IMR-90 (cell line): ENCODE results near the gene CCDC9. TPM values are rescaled to one million over a fixed set of nuclear protein-coding genes. Genes with fewer than 3 reads are reported as not detected.

Source experiments
- ATAC-seq: fragments of 200-7000 bp; cut with Tn5 transposase; 2 replicates; pipeline ENCODE4 v1.9.1; 2020; ENCODE audit warnings: low read depth, mild to moderate bottlenecking, moderate library complexity
- BruUV-seq: library from RNA; stranded (reverse); fragments of 400-500 nt; replicated peaks from 2 replicates; lab custom pipeline; 2021; lab: Mats Ljungman, UMichigan
- CTCF ChIA-PET: fragments of 300-600 bp; formaldehyde crosslinking; extraction: SDS; loops from one replicate; lab custom pipeline; 2021; ENCODE audit warnings: antibody characterized with exemption; lab: Yijun Ruan, JAX
- POLR2A ChIA-PET: fragments of 300-600 bp; sonication (Branson Sonifier 250); formaldehyde crosslinking; loops from one replicate; lab custom pipeline; 2022; ENCODE audit warnings: antibody characterized with exemption; ENCODE audit not compliant: unreplicated experiment; lab: Charles Lee
- DNase-seq: peaks from one replicate; pipeline ENCODE4 v3.0.0; 2013
- H2AFZ ChIP-seq: replicated peaks from 2 replicates; pipeline ENCODE3; 2013; ENCODE audit warnings: low read length, mild to moderate bottlenecking; ENCODE audit not compliant: poor library complexity
- H2AK5ac ChIP-seq: 2 replicates; pipeline ENCODE4 v1.6.1; 2013; ENCODE audit warnings: low read depth, low read length, inconsistent platforms
- H2AK9ac ChIP-seq: replicated peaks from 2 replicates; pipeline ENCODE3; 2013; ENCODE audit warnings: mild to moderate bottlenecking, low read depth, low read length, moderate library complexity; ENCODE audit not compliant: poor library complexity
- H2BK120ac ChIP-seq: 2 replicates; pipeline ENCODE4 v1.6.1; 2013; ENCODE audit warnings: low read depth, low read length, inconsistent platforms
- H2BK15ac ChIP-seq: 3 replicates; pipeline ENCODE4 v1.6.1; 2013; ENCODE audit warnings: low read depth, low read length, inconsistent platforms
- H2BK20ac ChIP-seq: 2 replicates; pipeline ENCODE4 v1.6.1; 2013; ENCODE audit warnings: low read depth, mild to moderate bottlenecking, inconsistent platforms, low read length, moderate library complexity
- H2BK5ac ChIP-seq: 2 replicates; pipeline ENCODE4 v1.6.1; 2013; ENCODE audit warnings: mild to moderate bottlenecking, low read depth, low read length, inconsistent platforms; ENCODE audit not compliant: poor library complexity, severe bottlenecking
- H3K14ac ChIP-seq: replicated peaks from 2 replicates; pipeline ENCODE4 v1.6.1; 2013; ENCODE audit warnings: low read depth, low read length, inconsistent platforms
- H3K18ac ChIP-seq: 2 replicates; pipeline ENCODE4 v1.6.1; 2013; ENCODE audit warnings: low read depth, low read length, control low read depth
- H3K23ac ChIP-seq: 2 replicates; pipeline ENCODE4 v1.6.1; 2013; ENCODE audit warnings: low read depth, low read length, inconsistent platforms
- H3K27ac ChIP-seq: 2 replicates; pipeline ENCODE4 v1.5.1; 2013; ENCODE audit warnings: mild to moderate bottlenecking, control low read depth, low read length; ENCODE audit not compliant: insufficient read depth
- H3K27me3 ChIP-seq: 2 replicates; pipeline ENCODE4 v1.6.1; 2013; ENCODE audit warnings: low read length; ENCODE audit not compliant: control insufficient read depth, insufficient read depth
- H3K36me3 ChIP-seq: 2 replicates; pipeline ENCODE4 v1.6.1; 2013; ENCODE audit warnings: low read length, mixed read lengths; ENCODE audit not compliant: control insufficient read depth, insufficient read depth
- H3K4ac ChIP-seq: 2 replicates; pipeline ENCODE4 v1.6.1; 2013; ENCODE audit warnings: low read depth, low read length, inconsistent platforms
- H3K4me1 ChIP-seq: 2 replicates; pipeline ENCODE4 v1.6.1; 2013; ENCODE audit warnings: low read length, mixed read lengths; ENCODE audit not compliant: control insufficient read depth, insufficient read depth
- H3K4me2 ChIP-seq: 2 replicates; pipeline ENCODE4 v1.6.1; 2013; ENCODE audit warnings: low read depth, mild to moderate bottlenecking, control low read depth, low read length, moderate library complexity
- H3K4me3 ChIP-seq: 2 replicates; pipeline ENCODE4 v1.5.1; 2013; ENCODE audit warnings: low read depth, mild to moderate bottlenecking, control low read depth, low read length, moderate library complexity; ENCODE audit not compliant: insufficient read depth
- H3K56ac ChIP-seq: 2 replicates; pipeline ENCODE4 v1.6.1; 2013; ENCODE audit warnings: low read length, inconsistent platforms; ENCODE audit not compliant: insufficient read depth; ENCODE audit errors: extremely low read depth
- H3K79me1 ChIP-seq, 2 experiments: 2 replicates each; pipeline ENCODE4 v1.6.1; 2013; ENCODE audit warnings: low read length in 2 of 2, inconsistent platforms in 1 of 2, low read depth in 1 of 2
- H3K9ac ChIP-seq: 2 replicates; pipeline ENCODE4 v1.6.1; 2013; ENCODE audit warnings: low read depth, low read length, control low read depth
- H3K9me1 ChIP-seq: 2 replicates; pipeline ENCODE4 v1.6.1; 2013; ENCODE audit warnings: low read length, inconsistent platforms; ENCODE audit not compliant: insufficient read depth
- H3K9me3 ChIP-seq: 2 replicates; pipeline ENCODE4 v1.6.1; 2013; ENCODE audit warnings: low read length; ENCODE audit not compliant: control insufficient read depth, insufficient read depth
- H4K20me1 ChIP-seq: 2 replicates; pipeline ENCODE4 v1.6.1; 2013; ENCODE audit warnings: low read length, inconsistent platforms; ENCODE audit not compliant: insufficient read depth
- H4K5ac ChIP-seq: 2 replicates; pipeline ENCODE4 v1.6.1; 2013; ENCODE audit warnings: mild to moderate bottlenecking, low read depth, low read length, control low read depth
- H4K8ac ChIP-seq, 2 experiments: 2 replicates each; pipeline ENCODE4 v1.6.1; 2013; ENCODE audit warnings: low read depth in 2 of 2, low read length in 2 of 2, control low read depth in 1 of 2, inconsistent platforms in 1 of 2
- H4K91ac ChIP-seq: 2 replicates; pipeline ENCODE4 v1.6.1; 2013; ENCODE audit warnings: low read depth, low read length, inconsistent platforms; ENCODE audit not compliant: insufficient read depth
- BHLHE40 ChIP-seq: fragments of 150-350 bp; IDR thresholded peaks from 2 replicates; pipeline ENCODE4 v1.6.1; 2016; ENCODE audit warnings: mild to moderate bottlenecking, low read depth, low read length
- CEBPB ChIP-seq: IDR thresholded peaks from 2 replicates; pipeline ENCODE4 v1.6.1; 2012; ENCODE audit warnings: low read depth, low read length, improper control_type of control experiment
- CHD1 ChIP-seq: IDR thresholded peaks from 2 replicates; pipeline ENCODE4 v1.6.1; 2012; ENCODE audit warnings: low read depth, low read length, improper control_type of control experiment
- CTCF ChIP-seq: conservative IDR thresholded peaks from 2 replicates; pipeline ENCODE4 v1.5.1; 2012; ENCODE audit warnings: mild to moderate bottlenecking, low read depth, low read length, improper control_type of control experiment
- FOS ChIP-seq: fragments of 150-350 bp; IDR thresholded peaks from 2 replicates; pipeline ENCODE4 v1.6.1; 2016; ENCODE audit warnings: low read depth, low read length
- MAFK ChIP-seq: IDR thresholded peaks from 2 replicates; pipeline ENCODE4 v1.6.1; 2012; ENCODE audit warnings: low read depth, low read length, improper control_type of control experiment
- MAZ ChIP-seq: IDR thresholded peaks from 2 replicates; pipeline ENCODE4 v1.6.1; 2012; ENCODE audit warnings: low read depth, mild to moderate bottlenecking, low read length, improper control_type of control experiment, moderate library complexity, borderline replicate concordance
- RCOR1 ChIP-seq: IDR thresholded peaks from 2 replicates; pipeline ENCODE4 v1.6.1; 2012; ENCODE audit warnings: mild to moderate bottlenecking, low read length, improper control_type of control experiment; ENCODE audit not compliant: insufficient replicate concordance
- SMC3 ChIP-seq: fragments of 150-350 bp; IDR thresholded peaks from 2 replicates; pipeline ENCODE4 v1.6.1; 2016; ENCODE audit warnings: low read depth, mild to moderate bottlenecking, antibody characterized with exemption, low read length, moderate library complexity
- WGBS, 2 experiments: methylation state at CpG; one replicate each; pipeline versions ENCODE4 v1.1.5 to v1.1.7; 2013; ENCODE audit warnings: missing lambda C conversion rate in 2 of 2; ENCODE audit not compliant: insufficient read length in 1 of 2; ENCODE audit errors: extremely low coverage in 2 of 2; 5-methylcytosine and 5-hydroxymethylcytosine counted together
- dilution Hi-C: fragments of 300-500 bp; cut with HindIII; formaldehyde crosslinking; loops from one replicate; pipeline ENCODE4 v1.14.3; 2018; ENCODE audit warnings: low sequenced_read_pairs; ENCODE audit not compliant: unreplicated experiment
- in situ Hi-C: fragments of 300-500 bp; cut with MboI; formaldehyde crosslinking; loops from 3 replicates; pipeline ENCODE4 v1.14.3; 2019; ENCODE audit warnings: low sequenced_read_pairs, inconsistent platforms, mixed read lengths
- intact Hi-C: fragments of 100-400 bp; cut with micrococcal nuclease; formaldehyde crosslinking; loops from 2 replicates; pipeline ENCODE4 v1.10.0; 2022
- polyA plus RNA-seq, 3 experiments: library from polyadenylated mRNA; depleted of rRNA; stranded (reverse); fragments of >200 nt; gene quantifications; 2 replicates each; pipeline ENCODE4 v1.2.3, GENCODE V29; 2012; ENCODE audit warnings: low replicate concordance in 1 of 3
- total RNA-seq: library from RNA; depleted of rRNA; stranded (reverse); fragments of >200 nt; gene quantifications from 2 replicates; pipeline ENCODE4 v1.2.3, GENCODE V29; 2012

CCDC9 gene
- total and polyA plus RNA-seq, 2 of the 4 experiments (the other 2 are of a cell fraction), result 2.9 to 8.6 TPM

GRCh38 chr19:47232422-47233211 is 23.7 kb upstream of the CCDC9 start:
- intact Hi-C loops (no loop called here), in situ Hi-C loops (no loop called here), dilution Hi-C loops (no loop called here)
- H3K79me1 ChIP-seq, result peaks cover 10 to 34% of the 10 kb centered on the region in 2 experiments
- BruUV-seq, result no TSS peak
- 27% methylated on average over 3 of the region's 16 CpGs; no CpG with 5 or more reads in 1 of the 2 experiments for WGBS, 2 experiments
- H2BK20ac ChIP-seq, result peak overlapping the region; percentile 99
- H4K20me1 ChIP-seq, result peaks cover 25% of the 10 kb centered on the region
- peak overlapping the region; percentile 100 for H2AK5ac ChIP-seq
- peak overlapping the region; percentile 98 for H3K27ac ChIP-seq
- peak overlapping the region; percentile 100 for H2BK120ac ChIP-seq
- H3K9me3 ChIP-seq, result no peaks in the 10 kb centered on the region
- H3K9me1 ChIP-seq, result peaks cover 21% of the 10 kb centered on the region
- H2BK5ac ChIP-seq, result peak overlapping the region; percentile 99
- ChIA-PET POLR2A (interaction anchor here (0.7 to 0.8 kb wide), 2 partner anchors 56 to 445 kb away, joined by 3 to 4 read pairs; no protein-coding TSS in a partner anchor), CTCF (interaction anchor here (1.1 kb wide), 1 partner anchor 20 kb away, joined by 3 read pairs; no protein-coding TSS in a partner anchor)
- H3K14ac ChIP-seq, result peak overlapping the region; percentile 99
- DNase-seq, result peak; percentile 82
- peak overlapping the region; percentile 93 for H2AFZ ChIP-seq
- peak overlapping the region; percentile 98 for H4K91ac ChIP-seq
- H3K36me3 ChIP-seq, result no peaks in the 10 kb centered on the region
- no peak for ATAC-seq
- peaks cover 15% of the 10 kb centered on the region for H3K4me1 ChIP-seq
- H4K8ac ChIP-seq, result peak overlapping the region; percentile 85 to 93
- H3K27me3 ChIP-seq, result no peaks in the 10 kb centered on the region
- peak overlapping the region; percentile 98 for H3K18ac ChIP-seq
- H3K56ac ChIP-seq, result peak overlapping the region; percentile 77
- peak overlapping the region; percentile 100 for H2AK9ac ChIP-seq
- peak overlapping the region; percentile 99 for H4K5ac ChIP-seq
- H3K4me3 ChIP-seq, result peak overlapping the region; percentile 40; the same call in 1 of the 2 replicates
- no peak for TF ChIP-seq CHD1
- TF ChIP-seq BHLHE40, result no peak
- TF ChIP-seq MAFK, result no peak
- TF ChIP-seq FOS, result peak; percentile 51; the same call in 1 of the 2 replicates
- 0 out of 2 replicates have a peak, but pooled peaks have one; percentile 27 for TF ChIP-seq CEBPB
- TF ChIP-seq SMC3, result no peak
- peak; percentile 54; the same call in 1 of the 2 replicates for TF ChIP-seq MAZ
- TF ChIP-seq RCOR1, result no peak
- TF ChIP-seq CTCF, result no peak
- peak overlapping the region; percentile 69 for H3K9ac ChIP-seq
- peak overlapping the region; percentile 99 for H3K23ac ChIP-seq
- peak overlapping the region; percentile 91 for H3K4me2 ChIP-seq
- peak overlapping the region; percentile 100 for H3K4ac ChIP-seq
- H2BK15ac ChIP-seq, result peak overlapping the region; percentile 94; the same call in 2 of the 3 replicates
